K562 (cell line): ENCODE measurements around the gene GSS. TPM values are rescaled to one million over a fixed set of nuclear protein-coding genes. Genes with fewer than 3 reads are reported as not detected.

Source experiments
- ARID3B ChIP-seq: fragments of 250-450 bp; sonication (Bioruptor Pico); IDR thresholded peaks from 2 replicates; pipeline ENCODE4 v1.4.0; 2020; ENCODE audit warnings: borderline replicate concordance
- CEBPB ChIP-seq: fragments of 450-650 bp; IDR thresholded peaks from 2 replicates; pipeline ENCODE4 v1.6.1; 2016; ENCODE audit warnings: missing genetic modification characterization, missing compliant biosample characterization
- EP400 ChIP-seq: fragments of 450-650 bp; IDR thresholded peaks from 2 replicates; pipeline ENCODE4 v1.6.1; 2017; ENCODE audit warnings: antibody characterized with exemption, mild to moderate bottlenecking, moderate library complexity
- GATA2 ChIP-seq: sonication (generic); formaldehyde crosslinking; IDR thresholded peaks from 2 replicates; pipeline ENCODE4 v1.4.0; 2020; ENCODE audit warnings: mild to moderate bottlenecking, missing genetic modification reagents
- MXI1 ChIP-seq: IDR thresholded peaks from 2 replicates; pipeline ENCODE4 v1.6.1; 2011; ENCODE audit warnings: low read depth, mild to moderate bottlenecking, improper control_type of control experiment, low read length
- MYNN ChIP-seq, 2 experiments: sonication (generic); formaldehyde crosslinking in 1 of 2; IDR thresholded peaks; 2 replicates each; pipeline versions ENCODE4 v1.5.0 to v1.6.1; 2016 to 2020; ENCODE audit warnings: antibody characterized with exemption in 1 of 2, missing genetic modification reagents in 1 of 2
- NBN ChIP-seq: fragments of 450-650 bp; IDR thresholded peaks from 2 replicates; pipeline ENCODE4 v1.6.1; 2016; ENCODE audit warnings: low read depth, mild to moderate bottlenecking
- NCOA6 ChIP-seq: fragments of 450-650 bp; IDR thresholded peaks from 2 replicates; pipeline ENCODE4 v1.6.1; 2017; ENCODE audit warnings: mild to moderate bottlenecking
- NFE2 ChIP-seq: IDR thresholded peaks from 2 replicates; pipeline ENCODE4 v1.6.1; 2014; ENCODE audit warnings: antibody characterized with exemption, low read depth
- NR4A1 ChIP-seq, 2 experiments: fragments of 250-450 bp in 1 of 2; fragments of 450-650 bp in 1 of 2; sonication (Bioruptor Pico) in 1 of 2; IDR thresholded peaks; 2 replicates each; pipeline versions ENCODE4 v1.4.0 to v1.6.1; 2016 to 2020; ENCODE audit warnings: mild to moderate bottlenecking in 2 of 2, missing compliant biosample characterization in 1 of 2, missing genetic modification characterization in 1 of 2, moderate library complexity in 1 of 2
- POLR2B ChIP-seq: fragments of 450-650 bp; IDR thresholded peaks from 2 replicates; pipeline ENCODE4 v1.6.1; 2018; ENCODE audit warnings: low read depth; ENCODE audit not compliant: partially characterized antibody
- PREB ChIP-seq: sonication (generic); formaldehyde crosslinking; IDR thresholded peaks from 2 replicates; pipeline ENCODE4 v1.8.1; 2023; ENCODE audit warnings: mild to moderate bottlenecking, missing genetic modification reagents
- RNF219 ChIP-seq: fragments of 250-450 bp; sonication (Bioruptor Pico); IDR thresholded peaks from 2 replicates; pipeline ENCODE4 v1.5.0; 2022; ENCODE audit warnings: mild to moderate bottlenecking
- SMAD2 ChIP-seq: fragments of 150-350 bp; IDR thresholded peaks from 2 replicates; pipeline ENCODE4 v1.6.1; 2014; ENCODE audit warnings: low read depth, mild to moderate bottlenecking, low read length
- SNRNP70 ChIP-seq: fragments of 200-400 bp; formaldehyde crosslinking; optimal IDR thresholded peaks from 2 replicates; pipeline ENCODE3; 2017; ENCODE audit warnings: low read depth, low read length
- STAT5A ChIP-seq: IDR thresholded peaks from 2 replicates; pipeline ENCODE4 v1.6.1; 2012; ENCODE audit warnings: low read length, inconsistent platforms, borderline replicate concordance
- TOE1 ChIP-seq, 2 experiments: fragments of 450-650 bp in 1 of 2; sonication (generic) in 1 of 2; formaldehyde crosslinking in 1 of 2; IDR thresholded peaks; 2 replicates each; pipeline versions ENCODE4 v1.7.1 to v1.8.0; 2016 to 2022; ENCODE audit warnings: borderline replicate concordance in 2 of 2, mild to moderate bottlenecking in 2 of 2, antibody characterized with exemption in 1 of 2, inconsistent platforms in 1 of 2, low read depth in 1 of 2, missing genetic modification reagents in 1 of 2, moderate library complexity in 1 of 2
- ZNF41 ChIP-seq: fragments of 250-450 bp; sonication (Bioruptor Pico); conservative IDR thresholded peaks from 2 replicates; pipeline ENCODE4 v1.4.0; 2020; ENCODE audit warnings: mild to moderate bottlenecking
- ZNF449 ChIP-seq: fragments of 250-450 bp; sonication (Bioruptor Pico); IDR thresholded peaks from 2 replicates; pipeline ENCODE4 v1.8.0; 2022; ENCODE audit warnings: moderate library complexity, mild to moderate bottlenecking, inconsistent platforms
- ZNF780A ChIP-seq: fragments of 250-450 bp; sonication (Bioruptor Pico); IDR thresholded peaks from 2 replicates; pipeline ENCODE4 v1.5.0; 2021; ENCODE audit warnings: mild to moderate bottlenecking
- polyA plus RNA-seq, 8 experiments: library from polyadenylated mRNA; depleted of rRNA in 4 of 8; stranded (reverse) in 5 of 8; unstranded in 3 of 8; fragments of >200 nt; fragmentation: Nextera tagmentation in 2 of 8; fragmentation: Illumina TruSeq in 1 of 8; extraction: Ambion mirVana in 2 of 8; extraction: Trizol in 1 of 8; gene quantifications; 2 replicates each; pipeline versions ENCODE4 v1.2.1 to v1.2.3, GENCODE V29; 2011 to 2014; ENCODE audit warnings: inconsistent platforms in 1 of 8, missing spikeins in 1 of 8
- total RNA-seq, 7 experiments: library from RNA; depleted of rRNA in 6 of 7; stranded (reverse); fragments of >200 nt in 6 of 7; fragmentation: Illumina TruSeq in 2 of 7; extraction: Trizol in 2 of 7; gene quantifications; 2 replicates each; pipeline versions ENCODE4 v1.2.1 to v1.2.3, GENCODE V29; 2011 to 2021; ENCODE audit warnings: low replicate concordance in 1 of 7
- TF ChIP-seq, protein P1 (sequence below): fragments of 450-650 bp; IDR thresholded peaks from 2 replicates; pipeline ENCODE4 v1.6.1; 2016; ENCODE audit warnings: antibody characterized with exemption

GSS gene
- total and polyA plus RNA-seq, 9 of the 15 experiments (the other 6 are each of a cell fraction or from before 2014, with no cell fraction given), result 18.4 to 165 (median 89.4) TPM

DNA sequence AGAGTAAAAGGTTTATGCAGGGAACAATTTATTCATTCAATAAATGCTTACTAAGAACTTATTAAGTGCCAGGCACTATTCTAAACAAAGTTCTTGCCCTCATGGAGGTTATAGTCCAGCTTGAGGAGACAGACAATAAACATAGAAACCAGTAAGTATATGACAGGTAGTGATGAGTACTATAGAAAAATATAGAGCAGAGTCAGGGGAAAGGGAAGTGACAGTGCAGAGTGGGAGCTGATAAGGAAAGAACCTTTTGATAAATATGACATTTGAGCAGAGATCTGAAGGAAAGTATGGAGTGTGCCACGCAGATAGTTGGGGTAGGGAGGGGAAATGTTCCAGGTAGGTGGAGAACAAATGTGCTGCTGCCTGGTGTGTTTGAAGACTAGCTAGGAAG is 67.1 kb downstream of the GSS start (continued):
- TF ChIP-seq RNF219 (no peak), SMAD2 (no peak), NBN (peak; percentile 75; the same call in 1 of the 2 replicates), ZNF41 (CRISPR knock-in tag) (no peak), NCOA6 (no peak), NFE2 (peak; percentile 83), ZNF449 (CRISPR knock-in tag) (no peak), EP400 (peak; percentile 50; the same call in 1 of the 2 replicates), MXI1 (no peak), GATA2 (peak; percentile 51), STAT5A (0 out of 2 replicates have a peak, but pooled peaks have one; percentile 30), ARID3B (no peak), TOE1 (IDR thresholded peaks at IDR 0.05; ENCODE audit: borderline replicate concordance) (peak; percentile 30; the same call in 1 of the 2 replicates), TOE1 (CRISPR knock-in tag; IDR thresholded peaks at IDR 0.05; ENCODE audit: borderline replicate concordance, low read depth) (no peak), PREB (CRISPR knock-in tag) (no peak), SNRNP70 (no peak), NR4A1 (CRISPR knock-in tag; IDR thresholded peaks at IDR 0.05) (no peak), NR4A1 (tag; IDR thresholded peaks at IDR 0.05) (no peak), ZNF780A (no peak), CEBPB (tag) (no peak), MYNN (IDR thresholded peaks at IDR 0.05) (0 out of 2 replicates have a peak, but pooled peaks have one; percentile 23), MYNN (CRISPR knock-in tag; IDR thresholded peaks at IDR 0.05) (no peak), POLR2B (no peak)
- TF ChIP-seq, protein P1, sequence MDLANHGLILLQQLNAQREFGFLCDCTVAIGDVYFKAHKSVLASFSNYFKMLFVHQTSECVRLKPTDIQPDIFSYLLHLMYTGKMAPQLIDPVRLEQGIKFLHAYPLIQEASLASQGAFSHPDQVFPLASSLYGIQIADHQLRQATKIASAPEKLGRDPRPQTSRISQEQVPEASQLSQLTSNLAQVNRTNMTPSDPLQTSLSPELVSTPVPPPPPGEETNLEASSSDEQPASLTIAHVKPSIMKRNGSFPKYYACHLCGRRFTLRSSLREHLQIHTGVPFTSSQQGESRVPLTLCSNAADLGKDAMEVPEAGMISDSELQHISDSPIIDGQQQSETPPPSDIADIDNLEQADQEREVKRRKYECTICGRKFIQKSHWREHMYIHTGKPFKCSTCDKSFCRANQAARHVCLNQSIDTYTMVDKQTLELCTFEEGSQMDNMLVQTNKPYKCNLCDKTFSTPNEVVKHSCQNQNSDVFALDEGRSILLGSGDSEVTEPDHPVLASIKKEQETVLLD, result peak; percentile 41; the same call in 1 of the 2 replicates
